ENCODE data around the gene GAS2L2.

DNA sequence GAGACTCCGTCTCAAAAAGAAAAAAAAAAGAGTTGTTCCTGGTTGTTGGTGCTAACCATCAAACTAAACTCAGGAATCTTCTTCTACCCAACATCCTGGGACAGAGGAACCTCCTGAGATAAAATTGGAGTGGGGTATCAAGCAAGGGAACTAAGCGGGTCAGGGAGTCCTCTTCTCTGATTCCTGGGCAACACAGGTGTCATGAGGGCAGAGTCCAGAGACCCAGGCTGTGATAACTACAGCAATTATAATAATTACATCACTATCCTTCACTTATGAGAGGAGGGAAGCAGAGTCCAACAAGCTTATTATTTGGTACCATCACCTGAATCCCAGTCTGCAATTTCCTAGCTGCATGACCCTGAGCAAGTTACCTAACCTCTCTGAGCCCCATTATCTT lies 15.8 kb upstream of the GAS2L2 start:
- TF ChIP-seq, protein P1, sequence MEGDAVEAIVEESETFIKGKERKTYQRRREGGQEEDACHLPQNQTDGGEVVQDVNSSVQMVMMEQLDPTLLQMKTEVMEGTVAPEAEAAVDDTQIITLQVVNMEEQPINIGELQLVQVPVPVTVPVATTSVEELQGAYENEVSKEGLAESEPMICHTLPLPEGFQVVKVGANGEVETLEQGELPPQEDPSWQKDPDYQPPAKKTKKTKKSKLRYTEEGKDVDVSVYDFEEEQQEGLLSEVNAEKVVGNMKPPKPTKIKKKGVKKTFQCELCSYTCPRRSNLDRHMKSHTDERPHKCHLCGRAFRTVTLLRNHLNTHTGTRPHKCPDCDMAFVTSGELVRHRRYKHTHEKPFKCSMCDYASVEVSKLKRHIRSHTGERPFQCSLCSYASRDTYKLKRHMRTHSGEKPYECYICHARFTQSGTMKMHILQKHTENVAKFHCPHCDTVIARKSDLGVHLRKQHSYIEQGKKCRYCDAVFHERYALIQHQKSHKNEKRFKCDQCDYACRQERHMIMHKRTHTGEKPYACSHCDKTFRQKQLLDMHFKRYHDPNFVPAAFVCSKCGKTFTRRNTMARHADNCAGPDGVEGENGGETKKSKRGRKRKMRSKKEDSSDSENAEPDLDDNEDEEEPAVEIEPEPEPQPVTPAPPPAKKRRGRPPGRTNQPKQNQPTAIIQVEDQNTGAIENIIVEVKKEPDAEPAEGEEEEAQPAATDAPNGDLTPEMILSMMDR (IDR thresholded peaks at IDR 0.05 in 4 of 5, conservative IDR thresholded peaks at IDR 0.05 in 1 of 5) = no peak
- TF ChIP-seq POLR2A (IDR thresholded peaks at IDR 0.05) = no peak
